IMR-90 (cell line): ENCODE measurements around the gene PREP. TPM values are rescaled to one million over a fixed set of nuclear protein-coding genes. Genes with fewer than 3 reads are reported as not detected.

ENCODE experiments used
- ATAC-seq: fragments of 200-7000 bp; cut with Tn5 transposase; 2 replicates; pipeline ENCODE4 v1.9.1; 2020; ENCODE audit warnings: low read depth, mild to moderate bottlenecking, moderate library complexity
- BruUV-seq: library from RNA; stranded (reverse); fragments of 400-500 nt; replicated peaks from 2 replicates; lab custom pipeline; 2021; lab: Mats Ljungman, UMichigan
- CTCF ChIA-PET: fragments of 300-600 bp; formaldehyde crosslinking; extraction: SDS; loops from one replicate; lab custom pipeline; 2021; ENCODE audit warnings: antibody characterized with exemption; lab: Yijun Ruan, JAX
- POLR2A ChIA-PET: fragments of 300-600 bp; sonication (Branson Sonifier 250); formaldehyde crosslinking; loops from one replicate; lab custom pipeline; 2022; ENCODE audit warnings: antibody characterized with exemption; ENCODE audit not compliant: unreplicated experiment; lab: Charles Lee
- DNase-seq: peaks from one replicate; pipeline ENCODE4 v3.0.0; 2013
- H2AFZ ChIP-seq: replicated peaks from 2 replicates; pipeline ENCODE3; 2013; ENCODE audit warnings: low read length, mild to moderate bottlenecking; ENCODE audit not compliant: poor library complexity
- H2AK5ac ChIP-seq: 2 replicates; pipeline ENCODE4 v1.6.1; 2013; ENCODE audit warnings: low read depth, low read length, inconsistent platforms
- H2AK9ac ChIP-seq: replicated peaks from 2 replicates; pipeline ENCODE3; 2013; ENCODE audit warnings: mild to moderate bottlenecking, low read depth, low read length, moderate library complexity; ENCODE audit not compliant: poor library complexity
- H2BK120ac ChIP-seq: 2 replicates; pipeline ENCODE4 v1.6.1; 2013; ENCODE audit warnings: low read depth, low read length, inconsistent platforms
- H2BK15ac ChIP-seq: 3 replicates; pipeline ENCODE4 v1.6.1; 2013; ENCODE audit warnings: low read depth, low read length, inconsistent platforms
- H2BK20ac ChIP-seq: 2 replicates; pipeline ENCODE4 v1.6.1; 2013; ENCODE audit warnings: low read depth, mild to moderate bottlenecking, inconsistent platforms, low read length, moderate library complexity
- H2BK5ac ChIP-seq: 2 replicates; pipeline ENCODE4 v1.6.1; 2013; ENCODE audit warnings: mild to moderate bottlenecking, low read depth, low read length, inconsistent platforms; ENCODE audit not compliant: poor library complexity, severe bottlenecking
- H3K14ac ChIP-seq: replicated peaks from 2 replicates; pipeline ENCODE4 v1.6.1; 2013; ENCODE audit warnings: low read depth, low read length, inconsistent platforms
- H3K18ac ChIP-seq: 2 replicates; pipeline ENCODE4 v1.6.1; 2013; ENCODE audit warnings: low read depth, low read length, control low read depth
- H3K23ac ChIP-seq: 2 replicates; pipeline ENCODE4 v1.6.1; 2013; ENCODE audit warnings: low read depth, low read length, inconsistent platforms
- H3K27ac ChIP-seq: 2 replicates; pipeline ENCODE4 v1.5.1; 2013; ENCODE audit warnings: mild to moderate bottlenecking, control low read depth, low read length; ENCODE audit not compliant: insufficient read depth
- H3K27me3 ChIP-seq: 2 replicates; pipeline ENCODE4 v1.6.1; 2013; ENCODE audit warnings: low read length; ENCODE audit not compliant: control insufficient read depth, insufficient read depth
- H3K36me3 ChIP-seq: 2 replicates; pipeline ENCODE4 v1.6.1; 2013; ENCODE audit warnings: low read length, mixed read lengths; ENCODE audit not compliant: control insufficient read depth, insufficient read depth
- H3K4ac ChIP-seq: 2 replicates; pipeline ENCODE4 v1.6.1; 2013; ENCODE audit warnings: low read depth, low read length, inconsistent platforms
- H3K4me1 ChIP-seq: 2 replicates; pipeline ENCODE4 v1.6.1; 2013; ENCODE audit warnings: low read length, mixed read lengths; ENCODE audit not compliant: control insufficient read depth, insufficient read depth
- H3K4me2 ChIP-seq: 2 replicates; pipeline ENCODE4 v1.6.1; 2013; ENCODE audit warnings: low read depth, mild to moderate bottlenecking, control low read depth, low read length, moderate library complexity
- H3K4me3 ChIP-seq: 2 replicates; pipeline ENCODE4 v1.5.1; 2013; ENCODE audit warnings: low read depth, mild to moderate bottlenecking, control low read depth, low read length, moderate library complexity; ENCODE audit not compliant: insufficient read depth
- H3K56ac ChIP-seq: 2 replicates; pipeline ENCODE4 v1.6.1; 2013; ENCODE audit warnings: low read length, inconsistent platforms; ENCODE audit not compliant: insufficient read depth; ENCODE audit errors: extremely low read depth
- H3K79me1 ChIP-seq, 2 experiments: 2 replicates each; pipeline ENCODE4 v1.6.1; 2013; ENCODE audit warnings: low read length in 2 of 2, inconsistent platforms in 1 of 2, low read depth in 1 of 2
- H3K9ac ChIP-seq: 2 replicates; pipeline ENCODE4 v1.6.1; 2013; ENCODE audit warnings: low read depth, low read length, control low read depth
- H3K9me1 ChIP-seq: 2 replicates; pipeline ENCODE4 v1.6.1; 2013; ENCODE audit warnings: low read length, inconsistent platforms; ENCODE audit not compliant: insufficient read depth
- H3K9me3 ChIP-seq: 2 replicates; pipeline ENCODE4 v1.6.1; 2013; ENCODE audit warnings: low read length; ENCODE audit not compliant: control insufficient read depth, insufficient read depth
- H4K20me1 ChIP-seq: 2 replicates; pipeline ENCODE4 v1.6.1; 2013; ENCODE audit warnings: low read length, inconsistent platforms; ENCODE audit not compliant: insufficient read depth
- H4K5ac ChIP-seq: 2 replicates; pipeline ENCODE4 v1.6.1; 2013; ENCODE audit warnings: mild to moderate bottlenecking, low read depth, low read length, control low read depth
- H4K8ac ChIP-seq, 2 experiments: 2 replicates each; pipeline ENCODE4 v1.6.1; 2013; ENCODE audit warnings: low read depth in 2 of 2, low read length in 2 of 2, control low read depth in 1 of 2, inconsistent platforms in 1 of 2
- H4K91ac ChIP-seq: 2 replicates; pipeline ENCODE4 v1.6.1; 2013; ENCODE audit warnings: low read depth, low read length, inconsistent platforms; ENCODE audit not compliant: insufficient read depth
- BHLHE40 ChIP-seq: fragments of 150-350 bp; IDR thresholded peaks from 2 replicates; pipeline ENCODE4 v1.6.1; 2016; ENCODE audit warnings: mild to moderate bottlenecking, low read depth, low read length
- CEBPB ChIP-seq: IDR thresholded peaks from 2 replicates; pipeline ENCODE4 v1.6.1; 2012; ENCODE audit warnings: low read depth, low read length, improper control_type of control experiment
- CHD1 ChIP-seq: IDR thresholded peaks from 2 replicates; pipeline ENCODE4 v1.6.1; 2012; ENCODE audit warnings: low read depth, low read length, improper control_type of control experiment
- FOS ChIP-seq: fragments of 150-350 bp; IDR thresholded peaks from 2 replicates; pipeline ENCODE4 v1.6.1; 2016; ENCODE audit warnings: low read depth, low read length
- MAFK ChIP-seq: IDR thresholded peaks from 2 replicates; pipeline ENCODE4 v1.6.1; 2012; ENCODE audit warnings: low read depth, low read length, improper control_type of control experiment
- MAZ ChIP-seq: IDR thresholded peaks from 2 replicates; pipeline ENCODE4 v1.6.1; 2012; ENCODE audit warnings: low read depth, mild to moderate bottlenecking, low read length, improper control_type of control experiment, moderate library complexity, borderline replicate concordance
- MXI1 ChIP-seq: IDR thresholded peaks from 2 replicates; pipeline ENCODE4 v1.6.1; 2012; ENCODE audit warnings: low read depth, mild to moderate bottlenecking, low read length, moderate library complexity, borderline replicate concordance
- NFE2L2 ChIP-seq: fragments of 150-350 bp; IDR thresholded peaks from 2 replicates; pipeline ENCODE4 v1.6.1; 2016; ENCODE audit warnings: low read depth, mild to moderate bottlenecking, low read length
- POLR2A ChIP-seq: IDR thresholded peaks from 2 replicates; pipeline ENCODE4 v1.6.1; 2012; ENCODE audit warnings: mild to moderate bottlenecking, low read depth, low read length
- RAD21 ChIP-seq: IDR thresholded peaks from 2 replicates; pipeline ENCODE4 v1.6.1; 2012; ENCODE audit warnings: low read length, improper control_type of control experiment
- RCOR1 ChIP-seq: IDR thresholded peaks from 2 replicates; pipeline ENCODE4 v1.6.1; 2012; ENCODE audit warnings: mild to moderate bottlenecking, low read length, improper control_type of control experiment; ENCODE audit not compliant: insufficient replicate concordance
- RFX5 ChIP-seq: IDR thresholded peaks from 2 replicates; pipeline ENCODE4 v1.8.0; 2012; ENCODE audit warnings: low read depth, mild to moderate bottlenecking, low read length, moderate library complexity
- SMC3 ChIP-seq: fragments of 150-350 bp; IDR thresholded peaks from 2 replicates; pipeline ENCODE4 v1.6.1; 2016; ENCODE audit warnings: low read depth, mild to moderate bottlenecking, antibody characterized with exemption, low read length, moderate library complexity
- WGBS, 2 experiments: methylation state at CpG; one replicate each; pipeline versions ENCODE4 v1.1.5 to v1.1.7; 2013; ENCODE audit warnings: missing lambda C conversion rate in 2 of 2; ENCODE audit not compliant: insufficient read length in 1 of 2; ENCODE audit errors: extremely low coverage in 2 of 2; 5-methylcytosine and 5-hydroxymethylcytosine counted together
- dilution Hi-C: fragments of 300-500 bp; cut with HindIII; formaldehyde crosslinking; loops from one replicate; pipeline ENCODE4 v1.14.3; 2018; ENCODE audit warnings: low sequenced_read_pairs; ENCODE audit not compliant: unreplicated experiment
- in situ Hi-C: fragments of 300-500 bp; cut with MboI; formaldehyde crosslinking; loops from 3 replicates; pipeline ENCODE4 v1.14.3; 2019; ENCODE audit warnings: low sequenced_read_pairs, inconsistent platforms, mixed read lengths
- intact Hi-C: fragments of 100-400 bp; cut with micrococcal nuclease; formaldehyde crosslinking; loops from 2 replicates; pipeline ENCODE4 v1.10.0; 2022
- polyA plus RNA-seq, 3 experiments: library from polyadenylated mRNA; depleted of rRNA; stranded (reverse); fragments of >200 nt; gene quantifications; 2 replicates each; pipeline ENCODE4 v1.2.3, GENCODE V29; 2012; ENCODE audit warnings: low replicate concordance in 1 of 3
- total RNA-seq: library from RNA; depleted of rRNA; stranded (reverse); fragments of >200 nt; gene quantifications from 2 replicates; pipeline ENCODE4 v1.2.3, GENCODE V29; 2012
- TF ChIP-seq, protein P1 (sequence below): fragments of 150-350 bp; IDR thresholded peaks from 2 replicates; pipeline ENCODE4 v1.6.1; 2016; ENCODE audit warnings: low read depth, mild to moderate bottlenecking, low read length, moderate library complexity, borderline replicate concordance
- TF ChIP-seq, protein P2 (sequence below): conservative IDR thresholded peaks from 2 replicates; pipeline ENCODE4 v1.5.1; 2012; ENCODE audit warnings: mild to moderate bottlenecking, low read depth, low read length, improper control_type of control experiment
- TF ChIP-seq, protein P3 (sequence below): fragments of 150-350 bp; IDR thresholded peaks from 2 replicates; pipeline ENCODE4 v1.6.1; 2017; ENCODE audit warnings: mild to moderate bottlenecking, antibody characterized with exemption, low read length, low read depth

Gene PREP
- total and polyA plus RNA-seq, 2 of the 4 experiments (the other 2 are of a cell fraction), result 21.0 to 25.7 TPM

DNA sequence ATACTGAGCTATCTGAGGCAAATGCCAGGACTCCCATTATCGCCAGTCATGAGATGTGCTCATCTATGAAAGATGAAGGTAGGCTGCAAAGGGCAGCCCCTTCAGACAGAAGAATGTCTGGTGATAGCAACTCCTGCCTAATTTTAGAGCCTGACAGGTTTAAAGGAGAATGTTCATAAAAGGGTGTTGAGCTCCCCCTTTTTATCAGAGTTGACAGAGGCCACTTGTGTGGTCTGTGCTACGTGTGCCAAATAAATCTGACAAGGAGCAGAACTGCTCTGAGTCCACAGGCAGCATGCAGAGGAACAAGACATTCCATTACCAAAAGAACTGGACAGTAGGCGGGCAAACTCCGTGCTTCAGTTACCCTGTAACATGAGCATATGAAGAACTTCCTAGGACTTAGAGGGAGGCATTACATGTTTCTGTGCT is 101.8 kb downstream of the PREP start:
- no peak overlapping the region for H3K4ac ChIP-seq
- no TSS peak for BruUV-seq
- H4K5ac ChIP-seq, result no peak overlapping the region
- H4K8ac ChIP-seq, result no peak overlapping the region
- no CpG with 5 or more reads among the region's 4 CpGs for WGBS, 2 experiments
- peaks cover 6% of the 10 kb centered on the region; the same call in 1 of the 2 replicates for H3K9me1 ChIP-seq
- intact Hi-C loops (no loop called here), dilution Hi-C loops (no loop called here), in situ Hi-C loops (no loop called here)
- H2BK15ac ChIP-seq, result no peak overlapping the region
- TF ChIP-seq CHD1 (no peak), POLR2A (no peak), MAZ (no peak), CEBPB (no peak), RAD21 (no peak), SMC3 (no peak), MXI1 (no peak), RCOR1 (no peak), BHLHE40 (no peak), RFX5 (no peak), FOS (no peak), MAFK (no peak), NFE2L2 (no peak)
- TF ChIP-seq, protein P1, sequence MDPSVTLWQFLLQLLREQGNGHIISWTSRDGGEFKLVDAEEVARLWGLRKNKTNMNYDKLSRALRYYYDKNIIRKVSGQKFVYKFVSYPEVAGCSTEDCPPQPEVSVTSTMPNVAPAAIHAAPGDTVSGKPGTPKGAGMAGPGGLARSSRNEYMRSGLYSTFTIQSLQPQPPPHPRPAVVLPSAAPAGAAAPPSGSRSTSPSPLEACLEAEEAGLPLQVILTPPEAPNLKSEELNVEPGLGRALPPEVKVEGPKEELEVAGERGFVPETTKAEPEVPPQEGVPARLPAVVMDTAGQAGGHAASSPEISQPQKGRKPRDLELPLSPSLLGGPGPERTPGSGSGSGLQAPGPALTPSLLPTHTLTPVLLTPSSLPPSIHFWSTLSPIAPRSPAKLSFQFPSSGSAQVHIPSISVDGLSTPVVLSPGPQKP, result no peak
- TF ChIP-seq, protein P2, sequence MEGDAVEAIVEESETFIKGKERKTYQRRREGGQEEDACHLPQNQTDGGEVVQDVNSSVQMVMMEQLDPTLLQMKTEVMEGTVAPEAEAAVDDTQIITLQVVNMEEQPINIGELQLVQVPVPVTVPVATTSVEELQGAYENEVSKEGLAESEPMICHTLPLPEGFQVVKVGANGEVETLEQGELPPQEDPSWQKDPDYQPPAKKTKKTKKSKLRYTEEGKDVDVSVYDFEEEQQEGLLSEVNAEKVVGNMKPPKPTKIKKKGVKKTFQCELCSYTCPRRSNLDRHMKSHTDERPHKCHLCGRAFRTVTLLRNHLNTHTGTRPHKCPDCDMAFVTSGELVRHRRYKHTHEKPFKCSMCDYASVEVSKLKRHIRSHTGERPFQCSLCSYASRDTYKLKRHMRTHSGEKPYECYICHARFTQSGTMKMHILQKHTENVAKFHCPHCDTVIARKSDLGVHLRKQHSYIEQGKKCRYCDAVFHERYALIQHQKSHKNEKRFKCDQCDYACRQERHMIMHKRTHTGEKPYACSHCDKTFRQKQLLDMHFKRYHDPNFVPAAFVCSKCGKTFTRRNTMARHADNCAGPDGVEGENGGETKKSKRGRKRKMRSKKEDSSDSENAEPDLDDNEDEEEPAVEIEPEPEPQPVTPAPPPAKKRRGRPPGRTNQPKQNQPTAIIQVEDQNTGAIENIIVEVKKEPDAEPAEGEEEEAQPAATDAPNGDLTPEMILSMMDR, result no peak
- TF ChIP-seq, protein P3, sequence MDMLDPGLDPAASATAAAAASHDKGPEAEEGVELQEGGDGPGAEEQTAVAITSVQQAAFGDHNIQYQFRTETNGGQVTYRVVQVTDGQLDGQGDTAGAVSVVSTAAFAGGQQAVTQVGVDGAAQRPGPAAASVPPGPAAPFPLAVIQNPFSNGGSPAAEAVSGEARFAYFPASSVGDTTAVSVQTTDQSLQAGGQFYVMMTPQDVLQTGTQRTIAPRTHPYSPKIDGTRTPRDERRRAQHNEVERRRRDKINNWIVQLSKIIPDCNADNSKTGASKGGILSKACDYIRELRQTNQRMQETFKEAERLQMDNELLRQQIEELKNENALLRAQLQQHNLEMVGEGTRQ, result no peak
- peaks cover 4% of the 10 kb centered on the region; the same call in 1 of the 2 replicates for H3K36me3 ChIP-seq
- H3K4me2 ChIP-seq, result no peak overlapping the region; the same call in 1 of the 2 replicates
- no peak overlapping the region for H3K9ac ChIP-seq
- peaks cover 0 to 7% of the 10 kb centered on the region in 2 experiments; a peak in 1 of 4 replicates for H3K79me1 ChIP-seq
- ChIA-PET POLR2A (no interaction called here), CTCF (no interaction called here)
- no peak overlapping the region for H3K18ac ChIP-seq
- H2BK20ac ChIP-seq, result no peak overlapping the region
- no peak overlapping the region for H2AK5ac ChIP-seq
- peak; percentile 62 for ATAC-seq
- no peaks in the 10 kb centered on the region for H4K20me1 ChIP-seq
- H3K14ac ChIP-seq, result no peak overlapping the region
- H3K4me1 ChIP-seq, result no peaks in the 10 kb centered on the region
- H2BK5ac ChIP-seq, result no peak overlapping the region
- H3K27me3 ChIP-seq, result no peaks in the 10 kb centered on the region
- no peak overlapping the region for H2BK120ac ChIP-seq
- H3K9me3 ChIP-seq, result no peaks in the 10 kb centered on the region
- H2AFZ ChIP-seq, result no peak overlapping the region
- no peak overlapping the region for H4K91ac ChIP-seq
- H3K23ac ChIP-seq, result no peak overlapping the region
- peak; percentile 29 for DNase-seq
- H3K27ac ChIP-seq, result no peak overlapping the region
- H2AK9ac ChIP-seq, result no peak overlapping the region
- H3K56ac ChIP-seq, result no peak overlapping the region
- no peak overlapping the region for H3K4me3 ChIP-seq
